Regular cardiac myocyte (primary cell): Measurements from ENCODE around the gene TNFRSF13B. TPM values are rescaled to one million over a fixed set of nuclear protein-coding genes. Genes with fewer than 3 reads are reported as not detected.

Source experiments
- total RNA-seq: library from RNA; depleted of rRNA; stranded (reverse); fragments of >200 nt; gene quantifications from 2 replicates; pipeline ENCODE4 v1.2.3, GENCODE V29; 2014

The TNFRSF13B gene
- total RNA-seq, result not detected in 2 replicates

GRCh38 chr17:16971458-16972338 is at the start of gene TNFRSF13B:
Gene TNFRSF13B, minus strand, starts transcription at chr17:16972118. Its CDS starts 43 bp downstream, at chr17:16972075.

Other genes starting within 250 kb of the TNFRSF13B start
- 139 and 208 TPM in 2 replicates for gene MPRIP, start 70.3 kb upstream of the TNFRSF13B start, total RNA-seq
- gene PLD6, start 234.2 kb upstream of the TNFRSF13B start, total RNA-seq, result 2.3 and 3.9 TPM in 2 replicates